Nephron (organoid): Measurements from ENCODE around the gene ACBD4.

Source experiments
- H3K27ac Mint-ChIP-seq, 3 experiments: 2 replicates each; pipeline ENCODE4 v1.8.0; 2020; ENCODE audit warnings: mixed read lengths in 3 of 3, mild to moderate bottlenecking in 2 of 3, moderate library complexity in 1 of 3
- H3K27me3 Mint-ChIP-seq: 2 replicates; pipeline ENCODE4 v1.8.0; 2021; ENCODE audit warnings: low read depth, mild to moderate bottlenecking, moderate library complexity, mixed read lengths
- H3K36me3 Mint-ChIP-seq: 2 replicates; pipeline ENCODE4 v1.8.0; 2020; ENCODE audit warnings: low read depth, mixed read lengths
- H3K4me1 Mint-ChIP-seq: 2 replicates; pipeline ENCODE4 v1.8.0; 2020; ENCODE audit warnings: mixed read lengths
- H3K4me3 Mint-ChIP-seq, 3 experiments: 2 replicates each; pipeline ENCODE4 v1.8.0; 2020; ENCODE audit warnings: mild to moderate bottlenecking in 3 of 3, mixed read lengths in 3 of 3, moderate library complexity in 2 of 3
- H3K9me3 Mint-ChIP-seq: 2 replicates; pipeline ENCODE4 v1.8.0; 2020; ENCODE audit warnings: mixed read lengths
- CTCF ChIP-seq, 3 experiments: fragments of 200-600 bp; sonication (generic); IDR thresholded peaks; one replicate each; pipeline ENCODE4 v1.5.0; 2021; ENCODE audit warnings: antibody characterized with exemption in 3 of 3; ENCODE audit not compliant: unreplicated experiment in 3 of 3

The ACBD4 gene, protein sequence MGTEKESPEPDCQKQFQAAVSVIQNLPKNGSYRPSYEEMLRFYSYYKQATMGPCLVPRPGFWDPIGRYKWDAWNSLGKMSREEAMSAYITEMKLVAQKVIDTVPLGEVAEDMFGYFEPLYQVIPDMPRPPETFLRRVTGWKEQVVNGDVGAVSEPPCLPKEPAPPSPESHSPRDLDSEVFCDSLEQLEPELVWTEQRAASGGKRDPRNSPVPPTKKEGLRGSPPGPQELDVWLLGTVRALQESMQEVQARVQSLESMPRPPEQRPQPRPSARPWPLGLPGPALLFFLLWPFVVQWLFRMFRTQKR

GRCh38 chr17:45135192-45135977, at the start of gene ACBD4:
ACBD4 (plus strand) TSS chr17:45135687; CDS start chr17:45136145, 458 bp downstream.
- peaks cover 2% of the 10 kb centered on the region for H3K9me3 Mint-ChIP-seq
- peak; percentile 100 for TF ChIP-seq CTCF (IDR thresholded peaks at IDR 0.05; ENCODE audit: unreplicated experiment in 3 of 3)
- no peaks in the 10 kb centered on the region for H3K36me3 Mint-ChIP-seq
- H3K27me3 Mint-ChIP-seq = no peaks in the 10 kb centered on the region
- H3K4me1 Mint-ChIP-seq = peaks cover 17% of the 10 kb centered on the region
- peak within 1 kb of the TSS; percentile 56 to 77 (median 70) for H3K27ac Mint-ChIP-seq
- peak within 1 kb of the TSS; percentile 77 to 83 (median 79) for H3K4me3 Mint-ChIP-seq

- TF ChIP-seq CTCF (IDR thresholded peaks at IDR 0.05; ENCODE audit: unreplicated experiment in 3 of 3) = no peak
- H3K27me3 Mint-ChIP-seq = no peaks in the 10 kb centered on the region
- peaks cover 53% of the 10 kb centered on the region for H3K36me3 Mint-ChIP-seq
- H3K9me3 Mint-ChIP-seq = no peaks in the 10 kb centered on the region
- H3K4me1 Mint-ChIP-seq = peaks cover 1% of the 10 kb centered on the region
- H3K4me3 Mint-ChIP-seq = no peak overlapping the region
- no peak overlapping the region for H3K27ac Mint-ChIP-seq
These were observed 49.1 kb upstream of the ACBD4 start for GRCh38 chr17:45086391-45086790.

DNA sequence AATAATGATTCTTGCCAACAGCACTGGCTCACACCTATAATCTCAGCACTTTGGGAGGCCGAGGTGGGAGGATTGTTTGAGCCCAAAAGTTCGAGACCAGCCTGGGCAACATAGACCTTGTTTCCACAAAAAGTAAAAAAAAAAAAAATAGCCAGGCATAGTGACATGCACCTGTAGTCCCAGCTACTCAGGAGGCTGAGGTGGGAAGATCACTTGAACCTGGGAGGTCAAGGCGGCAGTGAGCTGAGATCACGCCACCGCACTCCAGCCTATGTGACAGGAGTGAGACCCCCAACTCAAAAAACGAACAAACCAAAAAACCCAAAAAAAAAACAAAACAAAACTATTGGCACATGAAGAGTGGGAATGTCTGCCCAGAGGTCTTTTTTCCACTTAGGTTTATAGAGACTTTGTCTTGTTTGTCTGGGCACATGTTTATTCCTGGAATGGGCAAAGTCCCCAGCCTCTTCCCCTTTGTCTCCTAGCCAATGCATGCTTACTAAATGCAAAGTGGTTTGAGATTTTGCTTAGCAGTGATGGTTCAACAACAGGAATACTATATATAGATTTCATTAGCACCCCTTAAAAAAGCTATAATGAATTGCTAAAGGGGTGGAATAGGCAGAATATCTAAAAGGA, 48.5 kb upstream of the ACBD4 start:
- no peaks in the 10 kb centered on the region for H3K9me3 Mint-ChIP-seq
- H3K36me3 Mint-ChIP-seq = peaks cover 52% of the 10 kb centered on the region
- no peaks in the 10 kb centered on the region for H3K4me1 Mint-ChIP-seq
- no peaks in the 10 kb centered on the region for H3K27me3 Mint-ChIP-seq
- no peak overlapping the region for H3K4me3 Mint-ChIP-seq
- H3K27ac Mint-ChIP-seq = no peak overlapping the region
- no peak for TF ChIP-seq CTCF (IDR thresholded peaks at IDR 0.05; ENCODE audit: unreplicated experiment in 3 of 3)

DNA sequence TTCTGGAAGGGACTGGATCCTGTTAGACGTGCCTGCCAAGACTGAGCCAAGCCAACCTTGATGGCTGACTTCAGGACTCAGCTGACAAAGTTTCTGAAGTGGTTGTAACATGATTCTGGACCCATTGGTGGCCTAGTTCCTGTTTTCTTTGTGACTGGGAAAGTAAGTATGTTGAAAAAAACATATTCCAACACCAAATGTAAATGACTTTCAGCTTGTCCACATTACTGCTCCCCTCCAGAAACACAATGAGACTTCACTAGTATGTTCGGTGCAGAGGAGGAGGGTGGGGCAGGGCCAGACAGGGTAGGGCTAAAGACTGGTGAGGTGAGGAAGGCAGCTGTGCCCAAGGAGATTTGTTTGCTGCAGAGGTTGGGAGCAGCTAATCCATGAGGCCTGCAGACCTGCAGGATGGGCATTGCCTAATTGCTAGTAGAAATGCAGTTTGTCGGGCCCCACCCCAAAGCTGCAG, 47.9 kb upstream of the ACBD4 start:
- Mint-ChIP-seq H3K4me1 (no peaks in the 10 kb centered on the region), H3K4me3 (no peak overlapping the region), H3K27ac (no peak overlapping the region), H3K36me3 (peaks cover 56% of the 10 kb centered on the region), H3K27me3 (no peaks in the 10 kb centered on the region), H3K9me3 (no peaks in the 10 kb centered on the region)
- no peak for TF ChIP-seq CTCF (IDR thresholded peaks at IDR 0.05; ENCODE audit: unreplicated experiment in 3 of 3)

- Mint-ChIP-seq H3K36me3 (peaks cover 59% of the 10 kb centered on the region), H3K9me3 (no peaks in the 10 kb centered on the region), H3K27me3 (no peaks in the 10 kb centered on the region), H3K4me3 (no peak overlapping the region), H3K4me1 (no peaks in the 10 kb centered on the region), H3K27ac (no peak overlapping the region)
- no peak for TF ChIP-seq CTCF (IDR thresholded peaks at IDR 0.05; ENCODE audit: unreplicated experiment in 3 of 3)
These were observed 47.5 kb upstream of the ACBD4 start for GRCh38 chr17:45087978-45088377.
